GM19438 (cell line): ENCODE measurements around the gene TSGA10.
"Not testable (repeated sequence)": the region's sequence is repeated elsewhere in the genome, so short reads cannot be mapped to it uniquely, and the experiment has no call there.

Experiments used
- ATAC-seq: cut with Tn5 transposase; IDR thresholded peaks from one replicate; pipeline ENCODE4 v1.9.1; 2021; ENCODE audit warnings: low read depth; ENCODE audit not compliant: unreplicated experiment

Gene TSGA10

GRCh38 chr2:99156891-99157290 lies 2.1 kb upstream of the TSGA10 start:
- ATAC-seq, result no peak

- ATAC-seq, result no peak
These were observed 679 bp downstream of the TSGA10 start for GRCh38 chr2:99153921-99154604.

- ATAC-seq, result no peak
These were observed 2.4 kb downstream of the TSGA10 start for GRCh38 chr2:99152199-99152895.

- ATAC-seq, result no peak
These were observed 4.0 kb downstream of the TSGA10 start for GRCh38 chr2:99150706-99151105.

GRCh38 chr2:99141110-99142108 lies 13.3 kb downstream of the TSGA10 start, which contains the start of gene C2orf15:
Gene C2orf15, plus strand, starts transcription at chr2:99141707. Its CDS starts 8,852 bp downstream, at chr2:99150559.
- ATAC-seq, result peak; percentile 86

- ATAC-seq, result peak; percentile 35
These were observed 14.0 kb downstream of the TSGA10 start for GRCh38 chr2:99140860-99141109.

GRCh38 chr2:99140056-99140859 lies 14.5 kb downstream of the TSGA10 start:
- no peak for ATAC-seq

GRCh38 chr2:99139003-99139402 lies 15.7 kb downstream of the TSGA10 start:
- no peak for ATAC-seq

- ATAC-seq, result not testable (repeated sequence)
These were observed 19.6 kb downstream of the TSGA10 start for GRCh38 chr2:99135044-99135556.

GRCh38 chr2:99127981-99128380 lies 26.8 kb downstream of the TSGA10 start:
- no peak for ATAC-seq

- ATAC-seq, result no peak
These were observed 42.1 kb downstream of the TSGA10 start for GRCh38 chr2:99112617-99113016.

GRCh38 chr2:99111945-99112344 lies 42.8 kb downstream of the TSGA10 start:
- no peak for ATAC-seq

GRCh38 chr2:99111236-99111635 lies 43.5 kb downstream of the TSGA10 start:
- ATAC-seq, result no peak

- no peak for ATAC-seq
These were observed 47.8 kb downstream of the TSGA10 start for GRCh38 chr2:99106913-99107312.

GRCh38 chr2:99104006-99104405 lies 50.7 kb downstream of the TSGA10 start:
- no peak for ATAC-seq

- ATAC-seq, result no peak
These were observed 53.0 kb downstream of the TSGA10 start for GRCh38 chr2:99101697-99102096.

- ATAC-seq, result no peak
These were observed 58.0 kb downstream of the TSGA10 start for GRCh38 chr2:99096728-99097127.

GRCh38 chr2:99088017-99088416 lies 66.7 kb downstream of the TSGA10 start:
- ATAC-seq, result no peak

- ATAC-seq, result no peak
These were observed 68.4 kb downstream of the TSGA10 start for GRCh38 chr2:99086385-99086784.

- ATAC-seq, result no peak
These were observed 69.3 kb downstream of the TSGA10 start for GRCh38 chr2:99085421-99085820.
